Sigmoid colon (tissue), 4 donors: Measurements from ENCODE around the gene TMEM129.
"Not testable (repeated sequence)": the region's sequence is repeated elsewhere in the genome, so short reads cannot be mapped to it uniquely, and the experiment has no call there.

Source experiments
- CTCF ChIP-seq, 4 experiments: fragments of 450-650 bp in 3 of 4; fragments of 200-600 bp in 1 of 4; IDR thresholded peaks; one replicate each; pipeline ENCODE4 v1.5.1; 2016 to 2019; ENCODE audit warnings: antibody characterized with exemption in 4 of 4, mild to moderate bottlenecking in 3 of 4, moderate library complexity in 2 of 4
- EP300 ChIP-seq, 4 donors: sonication (generic); formaldehyde crosslinking; IDR thresholded peaks; one replicate each; pipeline ENCODE4 v1.6.1; 2017; ENCODE audit warnings: antibody characterized with exemption in 4 of 4
- POLR2A ChIP-seq, 2 donors: fragments of 450-650 bp; IDR thresholded peaks; one replicate each; pipeline ENCODE4 v1.6.1; 2016; ENCODE audit warnings: antibody characterized with exemption in 2 of 2, mild to moderate bottlenecking in 2 of 2, moderate library complexity in 2 of 2
- POLR2AphosphoS5 ChIP-seq, 4 donors: sonication (generic); formaldehyde crosslinking; IDR thresholded peaks; one replicate each; pipeline ENCODE4 v1.6.1; 2017; ENCODE audit warnings: antibody characterized with exemption in 4 of 4

GRCh38 chr4:1701671-1702070, 19.5 kb downstream of the TMEM129 start:
- not testable (repeated sequence) for TF ChIP-seq CTCF, POLR2AphosphoS5, POLR2A, EP300 (IDR thresholded peaks at IDR 0.05)
